ENCODE results near the gene CSNK1A1L. TPM values are rescaled to one million over a fixed set of nuclear protein-coding genes. Genes with fewer than 3 reads are reported as not detected.

Gene CSNK1A1L
- total RNA-seq, 1 donor from 2014 or later: not detected

DNA sequence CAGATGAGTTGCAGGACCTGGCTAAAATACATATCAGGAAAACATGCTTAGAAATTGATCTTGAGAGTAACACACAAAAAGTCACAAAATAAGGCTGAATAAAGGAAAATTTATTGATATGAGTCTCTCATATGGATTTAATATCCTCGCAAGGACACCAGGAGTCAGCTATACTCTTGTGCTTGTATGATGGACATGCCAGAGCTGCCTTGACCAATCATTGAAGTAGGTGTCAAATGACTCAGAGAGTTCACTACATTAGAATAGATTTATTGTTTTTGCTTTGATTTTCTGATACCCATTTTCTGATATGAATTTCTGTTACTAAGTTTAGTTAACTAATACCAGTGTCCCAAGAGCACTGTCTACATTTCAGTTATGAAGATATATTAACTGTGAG is 37.4 kb upstream of the CSNK1A1L start:
- H3K4me3 Mint-ChIP-seq: no peak overlapping the region
- H3K27me3 Mint-ChIP-seq (ENCODE audit: low read depth): no peaks in the 10 kb centered on the region
- H3K9me3 Mint-ChIP-seq: peaks cover 7% of the 10 kb centered on the region
- TF ChIP-seq, protein P1, sequence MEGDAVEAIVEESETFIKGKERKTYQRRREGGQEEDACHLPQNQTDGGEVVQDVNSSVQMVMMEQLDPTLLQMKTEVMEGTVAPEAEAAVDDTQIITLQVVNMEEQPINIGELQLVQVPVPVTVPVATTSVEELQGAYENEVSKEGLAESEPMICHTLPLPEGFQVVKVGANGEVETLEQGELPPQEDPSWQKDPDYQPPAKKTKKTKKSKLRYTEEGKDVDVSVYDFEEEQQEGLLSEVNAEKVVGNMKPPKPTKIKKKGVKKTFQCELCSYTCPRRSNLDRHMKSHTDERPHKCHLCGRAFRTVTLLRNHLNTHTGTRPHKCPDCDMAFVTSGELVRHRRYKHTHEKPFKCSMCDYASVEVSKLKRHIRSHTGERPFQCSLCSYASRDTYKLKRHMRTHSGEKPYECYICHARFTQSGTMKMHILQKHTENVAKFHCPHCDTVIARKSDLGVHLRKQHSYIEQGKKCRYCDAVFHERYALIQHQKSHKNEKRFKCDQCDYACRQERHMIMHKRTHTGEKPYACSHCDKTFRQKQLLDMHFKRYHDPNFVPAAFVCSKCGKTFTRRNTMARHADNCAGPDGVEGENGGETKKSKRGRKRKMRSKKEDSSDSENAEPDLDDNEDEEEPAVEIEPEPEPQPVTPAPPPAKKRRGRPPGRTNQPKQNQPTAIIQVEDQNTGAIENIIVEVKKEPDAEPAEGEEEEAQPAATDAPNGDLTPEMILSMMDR (conservative IDR thresholded peaks at IDR 0.05): no peak
- no peaks in the 10 kb centered on the region for H3K4me1 Mint-ChIP-seq
- H3K36me3 Mint-ChIP-seq (ENCODE audit: low read depth): no peaks in the 10 kb centered on the region
- H3K27ac Mint-ChIP-seq (ENCODE audit: unreplicated experiment): no peak overlapping the region
- DNase-seq (ENCODE audit: low read depth, low spot score): no peak

DNA sequence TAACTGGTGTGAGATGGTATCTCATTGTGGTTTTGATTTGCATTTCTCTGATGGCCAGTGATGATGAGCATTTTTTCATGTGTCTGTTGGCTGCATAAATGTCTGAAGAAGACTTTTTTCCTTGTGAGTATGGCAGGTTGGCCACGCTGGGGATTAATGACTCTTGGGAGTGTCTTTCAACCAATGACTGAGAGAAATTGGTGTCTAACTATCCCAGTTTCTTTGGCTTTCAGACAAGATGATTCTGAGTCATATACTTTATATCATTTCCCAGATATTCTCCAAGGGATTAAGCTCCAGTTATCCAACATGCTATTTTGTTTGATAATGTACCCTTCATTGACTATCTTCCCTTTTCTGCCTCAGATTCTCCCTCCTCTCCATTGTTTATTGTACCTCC is 35.5 kb upstream of the CSNK1A1L start:
- TF ChIP-seq, protein P1 (conservative IDR thresholded peaks at IDR 0.05): no peak
- H3K27ac Mint-ChIP-seq (ENCODE audit: unreplicated experiment): no peak overlapping the region
- no peaks in the 10 kb centered on the region for H3K4me1 Mint-ChIP-seq

GRCh38 chr13:37139356-37139755 is 33.9 kb upstream of the CSNK1A1L start:
- Mint-ChIP-seq H3K27ac (ENCODE audit: unreplicated experiment) (no peak overlapping the region), H3K36me3 (ENCODE audit: low read depth) (no peaks in the 10 kb centered on the region), H3K4me1 (peaks cover 5% of the 10 kb centered on the region), H3K4me3 (no peak overlapping the region), H3K9me3 (peaks cover 7% of the 10 kb centered on the region), H3K27me3 (ENCODE audit: low read depth) (no peaks in the 10 kb centered on the region)
- DNase-seq (ENCODE audit: low read depth, low spot score): no peak
- TF ChIP-seq, protein P1 (conservative IDR thresholded peaks at IDR 0.05): no peak

More for the DNA sequence above, 35.5 kb upstream of the CSNK1A1L start:
- Mint-ChIP-seq H3K9me3 (peaks cover 7% of the 10 kb centered on the region), H3K4me3 (no peak overlapping the region), H3K36me3 (ENCODE audit: low read depth) (no peaks in the 10 kb centered on the region), H3K27me3 (ENCODE audit: low read depth) (no peaks in the 10 kb centered on the region)
- DNase-seq (ENCODE audit: low read depth, low spot score): no peak

DNA sequence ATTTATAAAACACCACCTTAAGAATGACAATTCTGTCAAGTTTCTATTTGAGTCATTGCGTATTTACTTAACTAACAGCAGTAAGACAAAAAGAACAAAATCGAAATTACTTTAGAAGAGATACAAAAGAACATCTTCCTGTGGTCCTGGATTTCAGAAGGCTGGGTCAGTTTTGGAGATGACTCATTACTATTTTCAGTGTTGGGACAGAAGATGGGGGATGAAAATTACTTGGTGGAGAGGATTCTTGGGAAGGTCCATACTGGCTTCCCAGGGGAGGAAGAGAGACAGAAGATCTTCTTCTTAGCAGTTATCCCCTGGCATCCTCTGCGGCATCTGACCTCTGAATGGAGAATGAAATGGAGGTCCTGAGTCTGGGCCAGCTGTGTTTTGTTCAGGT is 33.5 kb upstream of the CSNK1A1L start:
- TF ChIP-seq, protein P1 (conservative IDR thresholded peaks at IDR 0.05): no peak
- Mint-ChIP-seq H3K27me3 (ENCODE audit: low read depth) (no peaks in the 10 kb centered on the region), H3K27ac (ENCODE audit: unreplicated experiment) (no peak overlapping the region), H3K36me3 (ENCODE audit: low read depth) (no peaks in the 10 kb centered on the region), H3K4me1 (peaks cover 5% of the 10 kb centered on the region), H3K9me3 (peaks cover 7% of the 10 kb centered on the region), H3K4me3 (no peak overlapping the region)
- no peak for DNase-seq (ENCODE audit: low read depth, low spot score)

GRCh38 chr13:37138169-37138568 is 32.7 kb upstream of the CSNK1A1L start:
- peaks cover 5% of the 10 kb centered on the region for H3K4me1 Mint-ChIP-seq
- DNase-seq (ENCODE audit: low read depth, low spot score): no peak
- no peaks in the 10 kb centered on the region for H3K27me3 Mint-ChIP-seq (ENCODE audit: low read depth)
- TF ChIP-seq, protein P1 (conservative IDR thresholded peaks at IDR 0.05): peak; percentile 22
- H3K36me3 Mint-ChIP-seq (ENCODE audit: low read depth): no peaks in the 10 kb centered on the region
- peaks cover 7% of the 10 kb centered on the region for H3K9me3 Mint-ChIP-seq
- H3K4me3 Mint-ChIP-seq: no peak overlapping the region
- no peak overlapping the region for H3K27ac Mint-ChIP-seq (ENCODE audit: unreplicated experiment)

DNA sequence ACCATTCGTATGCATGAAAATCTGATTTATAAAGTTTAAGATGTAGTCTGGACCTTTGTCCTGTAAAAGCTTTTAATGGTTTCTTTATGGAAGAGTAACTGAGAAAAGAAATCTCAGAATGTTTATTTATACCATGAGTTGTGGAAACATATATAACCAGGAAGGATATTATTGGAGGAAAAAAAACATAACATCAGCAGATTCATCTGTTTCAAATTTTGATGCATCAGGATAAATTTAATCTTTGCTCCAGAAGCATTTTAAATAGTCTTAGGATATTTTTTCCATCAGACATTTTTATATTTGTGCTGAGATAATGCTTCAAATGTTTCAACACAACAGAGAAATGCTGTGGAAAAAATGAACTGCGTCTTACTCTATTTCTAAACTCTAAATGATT is 31.2 kb upstream of the CSNK1A1L start:
- peaks cover 5% of the 10 kb centered on the region for H3K4me1 Mint-ChIP-seq
- no peak overlapping the region for H3K27ac Mint-ChIP-seq (ENCODE audit: unreplicated experiment)
- no peaks in the 10 kb centered on the region for H3K27me3 Mint-ChIP-seq (ENCODE audit: low read depth)
- H3K9me3 Mint-ChIP-seq: peaks cover 7% of the 10 kb centered on the region
- TF ChIP-seq, protein P1 (conservative IDR thresholded peaks at IDR 0.05): no peak
- no peak for DNase-seq (ENCODE audit: low read depth, low spot score)
- no peak overlapping the region for H3K4me3 Mint-ChIP-seq
- no peaks in the 10 kb centered on the region for H3K36me3 Mint-ChIP-seq (ENCODE audit: low read depth)

All from neural crest cell (in vitro differentiated cells).